ENCODE measurements around the gene CYYR1.

GRCh38 chr21:26447932-26448475 is 125.1 kb downstream of the CYYR1 start:
- TF ChIP-seq CTCF (IDR thresholded peaks at IDR 0.05) (no peak), EP300 (IDR thresholded peaks at IDR 0.05) (no peak), POLR2A (IDR thresholded peaks at IDR 0.05) (no peak), POLR2AphosphoS5 (IDR thresholded peaks at IDR 0.05) (no peak)
